ENCODE measurements around the gene PSME3IP1. TPM values are rescaled to one million over a fixed set of nuclear protein-coding genes. Genes with fewer than 3 reads are reported as not detected.

The PSME3IP1 gene
- total and polyA plus RNA-seq, 2 of the 4 experiments (the other 2 are of a cell fraction) = 50.2 to 75.2 TPM

DNA sequence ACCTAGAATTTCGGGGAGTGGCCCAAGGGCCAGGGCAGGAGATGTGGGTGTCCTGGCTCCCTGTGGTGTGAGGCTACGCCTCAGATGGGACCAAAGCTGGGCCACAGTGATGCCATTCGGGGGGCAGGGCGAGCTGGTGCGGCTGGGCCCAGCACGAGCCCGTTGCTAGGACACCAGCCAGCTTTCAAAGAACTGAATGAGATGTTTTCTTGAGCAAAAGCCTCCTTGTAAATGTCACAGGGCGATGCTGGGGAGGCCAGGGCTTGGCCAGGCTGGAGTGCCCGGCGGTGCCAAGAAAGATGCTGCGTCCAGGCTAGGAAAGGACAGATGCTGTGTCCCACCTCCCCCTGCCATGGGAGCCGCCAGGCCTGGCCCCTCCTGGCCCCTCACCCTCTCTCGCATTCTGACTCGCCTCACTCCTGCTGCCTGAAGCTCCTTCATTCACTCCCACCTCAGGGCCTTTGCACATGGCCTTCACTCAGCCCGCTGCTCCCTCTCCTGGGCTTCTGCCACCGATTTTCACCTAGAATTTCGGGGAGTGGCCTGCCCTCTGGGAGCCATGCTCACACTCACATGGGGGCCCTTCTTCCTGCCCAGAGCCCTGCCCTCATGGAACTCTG, 54.4 kb downstream of the PSME3IP1 start:
- BruUV-seq (replicated peaks) = no TSS peak
- dilution Hi-C loops (cut with HindIII; ENCODE audit: low sequenced_read_pairs, unreplicated experiment) = no loop called here
- no peak overlapping the region for H3K4ac ChIP-seq (ENCODE audit: low read depth, low read length)
- no peak overlapping the region for H3K14ac ChIP-seq (replicated peaks; ENCODE audit: low read depth, low read length)
- intact Hi-C loops (cut with micrococcal nuclease) = no loop called here
- H3K4me2 ChIP-seq (ENCODE audit: low read depth, low read length) = no peak overlapping the region
- no peak overlapping the region for H4K91ac ChIP-seq (ENCODE audit: insufficient read depth, low read depth, low read length)
- no peak overlapping the region for H2BK20ac ChIP-seq (ENCODE audit: low read depth, low read length)
- no peak overlapping the region for H2BK120ac ChIP-seq (ENCODE audit: low read depth, low read length)
- POLR2A ChIA-PET (ENCODE audit: unreplicated experiment) = no interaction called here
- no peak overlapping the region for H2BK5ac ChIP-seq (ENCODE audit: low read depth, low read length, poor library complexity, severe bottlenecking)
- no peak for TF ChIP-seq POLR2A (IDR thresholded peaks at IDR 0.05; ENCODE audit: low read depth, low read length)
- no peak for TF ChIP-seq CEBPB (IDR thresholded peaks at IDR 0.05; ENCODE audit: low read depth, low read length)
- no peak for TF ChIP-seq MXI1 (IDR thresholded peaks at IDR 0.05; ENCODE audit: borderline replicate concordance, low read depth, low read length)
- TF ChIP-seq NFE2L2 (IDR thresholded peaks at IDR 0.05; ENCODE audit: low read depth, low read length) = no peak
- H3K56ac ChIP-seq (ENCODE audit: extremely low read depth, insufficient read depth, low read length) = no peak overlapping the region
- H3K9me3 ChIP-seq (ENCODE audit: control insufficient read depth, insufficient read depth, low read length) = no peaks in the 10 kb centered on the region
- H2BK15ac ChIP-seq (ENCODE audit: low read depth, low read length) = no peak overlapping the region
- CTCF ChIA-PET = no interaction called here
- peaks cover 7% of the 10 kb centered on the region; the same call in 1 of the 2 replicates for H3K9me1 ChIP-seq (ENCODE audit: insufficient read depth, low read length)
- no peak overlapping the region for H3K9ac ChIP-seq (ENCODE audit: low read depth, low read length)
- no peak overlapping the region for H2AFZ ChIP-seq (replicated peaks; ENCODE audit: low read length, poor library complexity)
- no peaks in the 10 kb centered on the region for H4K20me1 ChIP-seq (ENCODE audit: insufficient read depth, low read length)
- H3K27ac ChIP-seq (ENCODE audit: insufficient read depth, low read length) = no peak overlapping the region
- no peak for DNase-seq
- no peaks in the 10 kb centered on the region for H3K36me3 ChIP-seq (ENCODE audit: control insufficient read depth, insufficient read depth, low read length)
- no peak overlapping the region for H3K18ac ChIP-seq (ENCODE audit: low read depth, low read length)
- no peak for ATAC-seq (ENCODE audit: low read depth)
- no peak overlapping the region for H4K5ac ChIP-seq (ENCODE audit: low read depth, low read length)
- no peaks in the 10 kb centered on the region for H3K4me1 ChIP-seq (ENCODE audit: control insufficient read depth, insufficient read depth, low read length)
- no peak overlapping the region for H4K8ac ChIP-seq (ENCODE audit: low read depth in 2 of 2, low read length in 2 of 2)
- no peak overlapping the region for H2AK5ac ChIP-seq (ENCODE audit: low read depth, low read length)
- H2AK9ac ChIP-seq (replicated peaks; ENCODE audit: low read depth, low read length, poor library complexity) = no peak overlapping the region
- no peak overlapping the region for H3K4me3 ChIP-seq (ENCODE audit: insufficient read depth, low read depth, low read length)
- H3K27me3 ChIP-seq (ENCODE audit: control insufficient read depth, insufficient read depth, low read length) = no peaks in the 10 kb centered on the region
- H3K79me1 ChIP-seq (ENCODE audit: low read depth in 1 of 2, low read length in 2 of 2) = no peaks in the 10 kb centered on the region
- WGBS, 2 experiments (ENCODE audit: extremely low coverage in 2 of 2, insufficient read length in 1 of 2) = 85% methylated on average over 10 of the region's 17 CpGs; no CpG with 5 or more reads in 1 of the 2 experiments
- in situ Hi-C loops (cut with MboI; ENCODE audit: low sequenced_read_pairs) = no loop called here
- no peak overlapping the region for H3K23ac ChIP-seq (ENCODE audit: low read depth, low read length)
